ENCODE results near the gene PXDN.
"Not testable (repeated sequence)": the region's sequence is repeated elsewhere in the genome, so short reads cannot be mapped to it uniquely, and the experiment has no call there.

PXDN gene

GRCh38 chr2:1683297-1683696, 61.0 kb downstream of the PXDN start:
- DNase-seq (ENCODE audit: low read depth): no peak

GRCh38 chr2:1682181-1682440, 62.2 kb downstream of the PXDN start:
- DNase-seq (ENCODE audit: low read depth): no peak

GRCh38 chr2:1681323-1682180, 62.8 kb downstream of the PXDN start:
- DNase-seq (ENCODE audit: low read depth): no peak

GRCh38 chr2:1681017-1681318, 63.3 kb downstream of the PXDN start:
- DNase-seq (ENCODE audit: low read depth): no peak

- DNase-seq (ENCODE audit: low read depth): no peak
Measured at GRCh38 chr2:1680222-1681016, 63.9 kb downstream of the PXDN start.

GRCh38 chr2:1679488-1680039, 64.8 kb downstream of the PXDN start:
- not testable (repeated sequence) for DNase-seq (ENCODE audit: low read depth)

- not testable (repeated sequence) for DNase-seq (ENCODE audit: low read depth)
Measured at GRCh38 chr2:1679065-1679464, 65.2 kb downstream of the PXDN start.

GRCh38 chr2:1678609-1679008, 65.7 kb downstream of the PXDN start:
- no peak for DNase-seq (ENCODE audit: low read depth)

GRCh38 chr2:1677821-1678165, 66.5 kb downstream of the PXDN start:
- no peak for DNase-seq (ENCODE audit: low read depth)

- DNase-seq (ENCODE audit: low read depth): no peak
Measured at GRCh38 chr2:1676913-1677820, 67.1 kb downstream of the PXDN start.

GRCh38 chr2:1676091-1676912, 68.0 kb downstream of the PXDN start:
- no peak for DNase-seq (ENCODE audit: low read depth)

- peak; percentile 75 for DNase-seq (ENCODE audit: low read depth)
Measured at GRCh38 chr2:1675633-1676032, 68.7 kb downstream of the PXDN start.

- no peak for DNase-seq (ENCODE audit: low read depth)
Measured at GRCh38 chr2:1674766-1675397, 69.4 kb downstream of the PXDN start.

- no peak for DNase-seq (ENCODE audit: low read depth)
Measured at GRCh38 chr2:1674276-1674675, 70.0 kb downstream of the PXDN start.

- no peak for DNase-seq (ENCODE audit: low read depth)
Measured at GRCh38 chr2:1673160-1673944, 71.0 kb downstream of the PXDN start.

- no peak for DNase-seq (ENCODE audit: low read depth)
Measured at GRCh38 chr2:1672738-1673137, 71.6 kb downstream of the PXDN start.

- no peak for DNase-seq (ENCODE audit: low read depth)
Measured at GRCh38 chr2:1671916-1672315, 72.4 kb downstream of the PXDN start.

GRCh38 chr2:1670636-1671035, 73.7 kb downstream of the PXDN start:
- DNase-seq (ENCODE audit: low read depth): no peak

- DNase-seq (ENCODE audit: low read depth): no peak
Measured at GRCh38 chr2:1665761-1666505, 78.4 kb downstream of the PXDN start.

- DNase-seq (ENCODE audit: low read depth): no peak
Measured at GRCh38 chr2:1664698-1665097, 79.6 kb downstream of the PXDN start.

Data from HS-27A (cell line).